ENCODE measurements around the gene PAQR5. TPM values are rescaled to one million over a fixed set of nuclear protein-coding genes. Genes with fewer than 3 reads are reported as not detected.
A peak's percentile ranks its signal among the peaks of the same experiment; 100 is the strongest.

The PAQR5 gene
- total RNA-seq, 1 experiment from 2014 or later = 8.6 TPM

DNA sequence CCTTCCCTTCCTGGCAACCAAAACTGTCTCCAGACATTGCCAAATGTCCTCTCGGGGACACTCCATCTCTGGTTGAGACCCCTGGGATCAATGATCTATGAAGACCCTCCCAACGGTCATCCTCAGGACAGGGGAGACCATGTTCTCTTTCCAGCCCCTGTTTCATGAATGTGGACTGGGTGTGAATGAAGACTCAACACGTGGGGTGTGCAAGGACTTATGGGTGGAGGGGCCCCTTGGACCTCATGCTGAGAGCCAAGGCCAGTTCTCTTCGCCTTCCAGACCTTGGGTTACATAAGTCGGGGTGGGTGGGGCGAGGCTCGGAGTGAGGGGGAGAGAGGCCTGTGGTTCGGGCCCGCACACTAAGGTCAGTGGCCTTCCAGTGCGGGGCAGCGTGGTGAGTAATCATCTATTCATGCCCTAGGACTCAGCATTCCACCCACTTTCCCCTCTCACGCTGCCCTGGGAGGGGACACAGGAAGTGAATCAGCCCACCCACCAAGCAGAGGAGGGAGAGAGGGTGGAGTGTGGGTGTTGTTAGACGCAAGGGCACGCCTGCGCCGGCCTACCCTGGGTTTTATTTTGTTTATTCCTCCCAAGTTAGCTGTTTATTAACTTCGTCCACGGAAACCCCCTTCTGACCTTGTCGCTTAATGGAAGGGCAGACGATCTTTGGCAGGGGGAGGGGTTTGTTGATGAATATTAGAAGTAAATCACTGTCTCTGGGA is 6.7 kb downstream of the PAQR5 start:
- Histone ChIP-seq H3K27me3 (no peaks in the 10 kb centered on the region), H3K4me3 (peak overlapping the region; percentile 15; the same call in 1 of the 2 replicates), H3K9me3 (no peaks in the 10 kb centered on the region), H3K36me3 (peaks cover 21% of the 10 kb centered on the region)
- peak; percentile 99 for DNase-seq

DNA sequence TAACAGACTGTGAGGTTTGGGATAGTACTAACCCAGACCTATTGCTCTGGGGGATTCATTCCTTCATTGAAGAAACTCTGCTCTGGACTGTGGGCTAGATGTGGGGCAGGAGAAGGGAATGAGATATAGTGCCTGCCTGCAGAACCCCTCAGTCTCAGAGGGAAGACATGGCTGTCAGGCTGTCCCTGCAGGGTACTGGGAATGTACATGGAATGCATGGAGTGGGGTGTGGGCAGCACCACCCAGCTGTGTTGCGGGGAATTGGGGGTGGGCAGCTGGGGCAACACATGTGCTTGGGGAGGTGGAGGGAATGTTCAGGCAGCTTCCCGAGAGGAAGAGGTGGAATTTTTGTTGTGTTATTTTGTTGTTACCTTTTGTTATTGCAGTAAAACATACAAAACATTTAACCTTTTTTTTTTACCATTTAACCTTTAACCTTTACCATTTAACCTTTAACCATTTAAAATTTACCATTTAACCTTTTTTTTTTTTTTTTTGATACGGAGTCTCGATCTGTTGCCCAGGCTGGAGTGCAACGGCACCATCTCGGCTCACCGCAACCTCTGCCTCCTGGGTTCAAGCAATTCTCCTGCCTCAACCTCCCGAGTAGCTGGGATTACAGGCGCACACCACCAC is 7.3 kb downstream of the PAQR5 start:
- H3K36me3 ChIP-seq = peaks cover 21% of the 10 kb centered on the region
- H3K4me3 ChIP-seq = peak overlapping the region; percentile 15; the same call in 1 of the 2 replicates
- no peaks in the 10 kb centered on the region for H3K9me3 ChIP-seq
- peak; percentile 32 for DNase-seq
- no peaks in the 10 kb centered on the region for H3K27me3 ChIP-seq

DNA sequence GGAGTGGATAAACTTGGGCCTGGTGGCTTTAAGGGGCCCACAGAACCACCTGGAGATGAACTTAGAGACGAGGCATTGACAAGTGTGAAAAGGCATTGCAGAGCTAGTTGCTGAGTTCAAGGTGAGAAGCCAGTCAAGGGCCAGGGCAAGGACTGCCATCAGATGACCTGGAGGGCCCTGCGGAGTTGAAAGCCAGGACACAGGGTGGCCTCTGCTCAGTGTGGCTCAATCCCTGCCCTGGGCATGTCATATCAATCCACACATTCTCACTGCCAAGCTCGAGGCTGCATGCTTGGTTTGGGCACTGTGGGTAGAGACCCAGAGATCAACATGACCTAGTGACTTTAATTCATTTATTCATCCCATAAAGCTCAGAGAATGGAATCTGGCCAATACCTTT is 9.2 kb downstream of the PAQR5 start:
- H3K36me3 ChIP-seq = peaks cover 19% of the 10 kb centered on the region
- no peaks in the 10 kb centered on the region for H3K27me3 ChIP-seq
- no peaks in the 10 kb centered on the region for H3K9me3 ChIP-seq
- no peak overlapping the region for H3K4me3 ChIP-seq
- DNase-seq = no peak

DNA sequence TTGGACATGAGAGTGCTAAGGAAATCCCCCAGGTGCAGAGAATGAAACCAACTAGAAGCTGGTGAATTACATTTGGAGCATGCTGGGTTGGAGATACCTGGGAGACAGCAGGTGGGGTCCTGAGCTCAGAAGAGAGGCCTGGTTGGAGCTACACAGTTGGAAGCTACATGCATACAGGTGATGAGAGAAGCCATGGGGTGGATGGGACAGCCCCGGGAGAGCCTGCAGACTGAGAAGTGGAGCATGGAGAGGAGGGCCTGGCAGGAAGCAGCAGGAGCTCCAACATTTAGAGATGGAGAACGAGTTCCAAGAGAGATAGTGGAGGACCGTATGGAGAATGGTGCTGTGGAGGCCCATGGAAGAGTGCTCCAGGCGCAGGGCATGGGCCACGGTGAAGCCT is 10.2 kb downstream of the PAQR5 start:
- Histone ChIP-seq H3K9me3 (no peaks in the 10 kb centered on the region), H3K4me3 (no peak overlapping the region), H3K27me3 (no peaks in the 10 kb centered on the region), H3K36me3 (peaks cover 19% of the 10 kb centered on the region)
- DNase-seq = no peak

DNA sequence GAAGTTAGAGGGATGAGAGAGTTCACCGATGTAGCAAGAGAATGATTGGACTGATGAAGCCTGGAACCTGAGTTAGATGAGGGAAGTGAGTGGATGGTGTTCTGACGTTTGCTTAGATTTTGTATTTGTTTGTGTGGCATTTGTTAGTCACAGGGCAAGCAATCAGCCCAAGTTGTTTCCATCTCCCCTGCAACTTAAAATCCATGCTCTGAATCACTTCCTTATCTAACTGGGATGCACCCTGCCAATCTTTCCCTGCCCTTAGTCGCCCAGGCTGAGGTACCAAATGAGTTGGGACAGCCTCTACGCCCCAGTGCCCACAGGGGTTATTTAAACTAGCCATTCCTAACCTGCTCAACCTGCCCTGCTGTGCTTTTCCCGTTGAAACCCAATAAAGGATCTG is 12.6 kb downstream of the PAQR5 start:
- peaks cover 9% of the 10 kb centered on the region for H3K36me3 ChIP-seq
- DNase-seq = peak; percentile 42
- no peaks in the 10 kb centered on the region for H3K9me3 ChIP-seq
- H3K4me3 ChIP-seq = no peak overlapping the region
- no peaks in the 10 kb centered on the region for H3K27me3 ChIP-seq

DNA sequence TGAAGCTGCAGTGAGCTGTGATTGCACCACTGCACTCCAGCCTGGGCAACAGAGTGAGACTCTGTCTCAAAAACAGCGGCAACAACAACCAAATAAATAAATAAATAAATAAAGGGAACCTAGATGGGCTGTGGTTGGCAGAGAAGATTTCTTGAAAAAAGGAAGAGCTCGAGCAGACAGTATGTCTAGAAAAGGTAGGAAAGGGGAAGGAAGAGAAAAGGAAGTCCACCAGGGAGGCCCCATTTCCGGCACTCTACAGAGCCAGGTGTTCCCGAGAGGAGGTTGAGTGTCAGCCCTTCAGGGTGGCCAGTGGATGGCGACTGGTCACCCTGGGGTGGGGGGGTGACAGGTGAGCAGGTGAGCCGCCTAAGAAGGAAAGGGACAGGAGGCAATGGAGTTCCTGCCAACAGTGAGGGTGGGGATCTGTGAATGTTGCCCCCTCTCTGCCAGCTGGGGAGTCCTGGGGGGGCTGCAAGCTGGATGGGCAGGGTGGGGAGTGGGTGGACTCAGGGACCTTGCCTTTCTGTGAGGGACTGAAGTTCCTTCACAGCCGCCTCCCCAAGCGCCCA is 14.8 kb downstream of the PAQR5 start:
- Histone ChIP-seq H3K4me3 (no peak overlapping the region), H3K27me3 (no peaks in the 10 kb centered on the region), H3K9me3 (no peaks in the 10 kb centered on the region), H3K36me3 (no peaks in the 10 kb centered on the region)
- DNase-seq = no peak

DNA sequence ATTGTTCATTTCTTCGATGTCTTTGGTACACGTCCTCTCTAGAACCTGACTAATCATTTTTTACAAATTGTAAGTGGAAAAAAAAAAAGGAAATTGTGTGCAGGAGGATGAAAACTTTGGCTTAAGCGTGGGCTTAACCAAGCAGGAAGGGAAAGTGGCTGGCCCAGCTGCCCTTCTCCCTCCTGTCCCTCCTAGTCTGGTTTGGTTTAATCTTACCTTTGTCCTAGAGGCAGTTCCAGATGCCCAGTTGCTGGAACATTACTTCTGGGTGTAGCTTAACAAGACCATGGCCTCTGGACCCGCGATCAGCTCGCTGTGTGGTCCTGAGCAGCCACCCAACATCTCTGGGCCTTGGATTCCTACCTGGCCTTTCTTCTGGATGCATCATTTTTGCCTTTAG is 15.4 kb downstream of the PAQR5 start:
- Histone ChIP-seq H3K9me3 (no peaks in the 10 kb centered on the region), H3K4me3 (no peak overlapping the region), H3K36me3 (no peaks in the 10 kb centered on the region), H3K27me3 (no peaks in the 10 kb centered on the region)
- no peak for DNase-seq

DNA sequence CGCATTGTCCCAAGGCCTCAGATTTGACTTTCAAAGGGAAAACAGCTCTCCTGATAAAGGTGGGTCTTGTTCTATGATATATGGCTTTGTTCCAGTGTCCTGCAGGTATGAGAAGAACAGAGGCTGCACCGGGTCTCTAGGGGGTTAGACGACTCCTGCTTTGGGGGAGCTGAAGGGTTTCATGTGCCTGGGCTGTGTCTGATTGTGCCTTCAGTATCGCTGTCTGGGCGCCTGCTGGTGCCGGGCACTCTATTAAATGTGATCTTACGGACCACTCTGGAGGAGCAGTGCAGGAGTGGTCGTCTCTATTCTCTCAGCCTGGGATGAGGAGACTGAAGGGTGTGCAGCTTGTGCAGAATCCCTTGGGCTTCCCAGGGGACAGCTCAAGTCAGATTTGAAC is 16.0 kb downstream of the PAQR5 start:
- H3K9me3 ChIP-seq = no peaks in the 10 kb centered on the region
- no peak overlapping the region for H3K4me3 ChIP-seq
- no peak for DNase-seq
- H3K27me3 ChIP-seq = no peaks in the 10 kb centered on the region
- no peaks in the 10 kb centered on the region for H3K36me3 ChIP-seq

DNA sequence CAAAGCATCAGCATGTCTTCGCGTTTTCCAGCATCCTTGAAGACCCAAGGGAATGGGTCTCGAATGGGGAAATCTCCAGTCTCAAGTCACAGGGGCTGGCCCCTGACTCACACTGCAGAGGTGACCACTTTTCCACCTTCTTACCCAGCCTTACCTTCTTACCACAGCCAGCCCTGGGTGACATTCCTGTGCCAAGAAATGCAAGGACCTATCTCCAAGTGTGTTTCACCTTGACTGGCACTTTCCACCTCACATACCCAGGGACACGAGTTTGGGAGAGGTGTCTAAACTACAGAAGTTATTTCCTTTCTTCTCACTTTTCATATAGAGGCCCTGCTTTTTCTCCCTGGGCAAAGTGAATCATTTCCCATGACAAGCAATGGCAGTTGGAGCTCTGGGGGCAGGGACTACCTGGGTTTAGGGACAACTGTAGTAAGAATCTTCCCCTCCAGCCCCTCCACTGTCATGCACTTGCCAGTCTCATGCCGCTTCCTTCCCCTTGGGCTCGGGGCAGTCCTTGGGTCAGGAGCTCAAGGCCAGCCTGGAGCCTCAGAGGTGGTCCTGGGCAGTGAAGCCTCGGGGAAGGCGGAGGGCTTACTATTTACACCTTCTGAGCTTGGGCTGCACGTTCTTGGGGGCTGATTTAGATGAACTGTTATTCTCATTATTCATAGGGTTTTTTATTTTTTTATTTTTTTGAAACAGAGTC is 16.8 kb downstream of the PAQR5 start:
- Histone ChIP-seq H3K4me3 (no peak overlapping the region), H3K36me3 (no peaks in the 10 kb centered on the region), H3K27me3 (no peaks in the 10 kb centered on the region), H3K9me3 (no peaks in the 10 kb centered on the region)
- no peak for DNase-seq

DNA sequence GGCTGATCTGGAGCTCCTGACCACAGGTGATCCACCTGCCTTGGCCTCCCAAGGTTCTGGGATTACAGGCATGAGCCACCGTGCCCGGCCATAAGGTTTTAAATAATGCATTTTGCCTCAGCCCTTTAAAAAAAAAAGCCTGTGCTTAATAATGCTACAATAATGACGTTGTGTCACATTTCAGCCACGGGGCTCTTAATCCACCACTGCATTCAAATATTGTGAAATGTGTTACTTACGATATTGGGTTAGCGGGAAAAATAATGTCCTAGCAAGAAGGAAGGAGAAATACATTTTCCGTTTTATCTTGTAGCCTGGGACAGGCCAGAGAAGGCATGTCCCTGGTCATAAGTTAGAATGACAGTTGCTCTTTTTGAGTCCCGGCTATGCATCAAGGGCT is 17.6 kb downstream of the PAQR5 start:
- H3K36me3 ChIP-seq = no peaks in the 10 kb centered on the region
- no peak overlapping the region for H3K4me3 ChIP-seq
- no peaks in the 10 kb centered on the region for H3K9me3 ChIP-seq
- DNase-seq = no peak
- H3K27me3 ChIP-seq = no peaks in the 10 kb centered on the region

DNA sequence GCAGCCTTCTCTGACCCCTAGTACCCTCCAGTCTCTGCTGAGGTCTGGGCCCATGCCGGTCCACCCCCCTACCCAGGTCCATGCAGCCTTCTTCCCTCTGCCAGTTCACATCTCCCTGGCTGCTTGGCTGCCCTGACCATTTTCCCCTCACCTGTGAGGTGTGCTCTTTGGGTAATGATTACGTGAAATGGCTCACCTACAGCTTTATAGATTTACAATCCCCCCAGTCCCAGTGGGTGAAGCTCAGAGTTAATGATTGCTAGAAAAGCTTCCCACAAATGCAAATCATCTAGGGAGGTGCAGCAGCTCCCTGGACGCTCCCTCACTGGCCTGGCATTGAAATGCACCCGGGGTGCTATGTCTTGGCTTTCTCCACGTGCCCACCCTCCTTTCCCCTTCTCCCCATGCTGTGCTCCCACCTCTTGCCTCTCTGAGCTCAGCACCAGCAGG is 18.7 kb downstream of the PAQR5 start:
- H3K9me3 ChIP-seq = no peaks in the 10 kb centered on the region
- no peaks in the 10 kb centered on the region for H3K27me3 ChIP-seq
- no peaks in the 10 kb centered on the region for H3K36me3 ChIP-seq
- H3K4me3 ChIP-seq = no peak overlapping the region
- DNase-seq = no peak

DNA sequence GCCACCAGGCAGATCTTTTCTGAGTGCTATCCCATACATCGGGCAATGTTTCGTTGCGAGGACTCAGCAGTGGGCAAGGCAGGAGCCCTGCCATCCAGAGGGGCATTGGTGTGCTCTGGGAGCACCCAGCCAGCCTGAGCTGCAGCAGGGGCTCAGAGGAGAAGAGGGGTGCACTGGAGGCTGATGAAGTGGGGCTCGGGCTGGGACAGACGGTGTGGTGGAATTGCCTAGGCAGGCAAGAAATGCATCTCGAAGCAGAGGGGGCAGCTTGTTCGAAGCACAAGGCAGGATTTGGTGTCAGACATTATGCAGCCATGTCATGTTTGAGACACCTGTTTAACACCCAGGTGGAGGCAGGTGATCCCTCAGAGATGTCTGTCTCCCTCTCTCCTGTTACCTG is 19.3 kb downstream of the PAQR5 start:
- no peak for DNase-seq
- no peaks in the 10 kb centered on the region for H3K36me3 ChIP-seq
- H3K9me3 ChIP-seq = no peaks in the 10 kb centered on the region
- no peak overlapping the region for H3K4me3 ChIP-seq
- H3K27me3 ChIP-seq = no peaks in the 10 kb centered on the region

DNA sequence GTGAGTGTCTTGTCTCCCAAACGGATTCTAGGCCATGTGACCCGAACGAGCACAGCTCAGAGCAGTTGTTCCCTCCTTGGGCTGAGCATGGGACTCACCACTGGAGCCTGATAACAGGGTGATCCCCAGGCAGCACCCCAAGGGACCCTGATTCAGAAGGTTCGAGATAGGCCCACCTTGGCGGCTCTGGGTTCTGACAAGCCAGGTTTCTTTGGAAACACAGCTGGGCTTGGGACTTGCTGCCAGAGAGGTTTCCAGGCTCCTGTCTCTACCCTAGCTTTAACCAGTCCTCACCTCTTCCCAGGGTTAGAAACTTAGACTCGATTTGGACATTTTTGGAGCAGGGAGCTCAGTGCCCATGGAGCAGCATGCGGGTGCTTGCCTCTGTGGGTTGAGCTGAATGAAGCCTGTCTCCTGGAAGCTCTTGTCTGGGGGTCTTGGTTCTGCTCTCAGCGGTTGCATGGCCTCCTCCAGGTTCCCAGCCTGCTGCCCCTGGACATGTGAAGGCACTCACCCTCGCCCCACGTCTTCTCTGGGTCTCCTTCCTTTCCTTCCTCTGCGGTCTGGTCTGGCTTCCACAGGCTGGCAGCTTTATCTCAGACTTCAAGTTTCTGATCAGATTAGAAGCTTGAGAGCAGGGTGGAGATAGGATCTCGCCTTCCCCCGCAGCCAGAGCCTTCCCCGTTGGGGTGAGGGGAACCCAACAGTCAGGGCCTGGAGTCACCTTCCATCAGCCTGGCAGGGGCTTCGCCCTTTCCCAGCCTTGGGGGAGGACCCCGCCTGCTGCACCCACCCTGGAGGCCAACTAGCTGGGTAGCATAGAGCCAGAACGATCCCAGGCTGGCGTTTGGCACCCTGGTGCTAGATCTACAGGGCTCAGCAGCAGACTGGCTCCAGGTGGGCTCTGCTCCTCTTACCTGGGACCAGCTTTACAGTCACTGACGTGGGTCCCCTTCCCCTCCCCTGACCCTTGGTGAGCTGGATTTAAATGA is 21.0 kb downstream of the PAQR5 start:
- Histone ChIP-seq H3K4me3 (no peak overlapping the region), H3K36me3 (no peaks in the 10 kb centered on the region)

DNA sequence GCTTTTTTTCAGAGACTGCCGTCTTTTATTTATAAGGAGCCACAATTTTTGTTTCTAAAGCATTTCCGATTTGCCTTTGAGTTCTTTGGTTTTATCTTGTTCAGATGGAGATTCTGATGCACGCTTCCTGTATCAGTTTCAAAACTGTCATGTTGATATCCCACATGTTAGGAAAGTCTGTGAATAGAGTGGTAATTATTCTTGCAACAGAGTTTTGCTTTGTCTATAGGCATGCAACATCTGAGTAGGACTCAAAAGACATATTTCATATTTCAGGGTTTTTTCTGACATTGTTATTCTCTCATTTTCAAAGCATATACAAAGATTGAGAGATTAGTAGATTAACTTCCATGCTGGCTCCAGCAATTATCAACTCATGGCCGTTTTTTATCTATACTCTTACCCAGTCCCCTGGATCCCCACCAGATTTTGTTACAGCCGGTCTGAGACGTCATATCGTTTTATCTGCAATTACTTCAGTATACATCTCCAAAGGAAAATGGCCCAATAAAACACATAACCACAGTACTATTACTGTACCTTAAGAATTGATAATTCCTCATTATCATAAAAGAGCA is 22.4 kb downstream of the PAQR5 start:
- Histone ChIP-seq H3K9me3 (no peaks in the 10 kb centered on the region), H3K4me3 (no peak overlapping the region), H3K27me3 (no peaks in the 10 kb centered on the region), H3K36me3 (no peaks in the 10 kb centered on the region)
- DNase-seq = no peak

More for the DNA sequence above, 21.0 kb downstream of the PAQR5 start:
- Histone ChIP-seq H3K27me3 (no peaks in the 10 kb centered on the region), H3K9me3 (no peaks in the 10 kb centered on the region)
- no peak for DNase-seq

DNA sequence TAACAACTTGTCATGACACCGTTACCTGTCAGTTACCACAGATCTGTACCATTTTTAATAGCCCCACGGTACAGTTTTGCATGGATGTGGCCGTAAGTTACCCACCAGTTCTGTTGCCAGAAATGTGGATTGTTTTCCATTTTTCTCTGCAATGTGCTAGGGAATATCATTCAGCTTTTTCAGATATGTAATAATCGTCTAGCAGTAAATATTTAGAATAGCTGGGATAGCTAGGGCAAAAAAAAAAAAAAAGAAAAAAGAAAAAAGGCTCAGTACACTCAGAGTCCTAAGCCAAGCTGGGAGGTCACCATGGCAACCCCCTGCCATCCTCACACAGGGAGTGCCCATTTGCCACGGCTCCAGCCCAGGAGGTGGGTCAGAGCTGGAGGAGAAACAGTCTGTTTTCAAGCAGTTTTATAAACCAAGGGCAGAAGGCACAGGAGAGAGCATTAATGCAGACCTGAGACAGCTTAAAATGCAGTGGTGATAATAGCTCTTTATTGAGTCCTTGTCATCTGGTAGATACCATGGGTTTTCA is 25.2 kb downstream of the PAQR5 start:
- H3K27me3 ChIP-seq = no peaks in the 10 kb centered on the region
- H3K36me3 ChIP-seq = no peaks in the 10 kb centered on the region
- peak; percentile 44 for DNase-seq
- H3K9me3 ChIP-seq = no peaks in the 10 kb centered on the region
- no peak overlapping the region for H3K4me3 ChIP-seq

DNA sequence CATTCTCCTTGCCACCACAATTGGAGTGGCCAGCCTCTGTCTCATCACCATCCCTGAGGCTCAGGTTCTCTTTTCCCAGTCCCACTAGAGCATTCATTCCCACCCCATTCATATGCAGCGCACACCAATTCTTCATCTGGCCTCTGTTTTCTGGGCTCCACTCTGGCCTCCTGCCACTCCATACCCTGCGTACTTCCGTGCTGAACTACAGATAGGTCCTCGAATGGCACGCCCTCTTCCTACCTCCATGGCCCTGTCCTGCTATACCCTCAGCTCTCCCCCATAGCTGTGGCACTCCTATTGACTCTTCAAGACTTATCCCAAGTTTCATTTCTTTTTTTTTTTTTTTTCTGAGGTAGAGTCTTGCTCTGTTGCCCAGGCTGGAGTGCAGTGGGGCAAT is 25.9 kb downstream of the PAQR5 start:
- no peaks in the 10 kb centered on the region for H3K9me3 ChIP-seq
- H3K36me3 ChIP-seq = no peaks in the 10 kb centered on the region
- H3K4me3 ChIP-seq = no peak overlapping the region
- no peak for DNase-seq
- H3K27me3 ChIP-seq = no peaks in the 10 kb centered on the region

Data from MG63 (cell line).